H1 (cell line): ENCODE measurements around the gene RRP12. TPM values are rescaled to one million over a fixed set of nuclear protein-coding genes. Genes with fewer than 3 reads are reported as not detected.

Experiments used
- CTCF ChIA-PET: fragments of 300-600 bp; sonication (Branson Sonifier 250); formaldehyde crosslinking; loops from one replicate; lab custom pipeline; 2021; ENCODE audit not compliant: partially characterized antibody; lab: Charles Lee
- POLR2A ChIA-PET: fragments of 300-600 bp; sonication (Branson Sonifier 250); formaldehyde crosslinking; loops from one replicate; lab custom pipeline; 2021; ENCODE audit warnings: inconsistent platforms; ENCODE audit not compliant: partially characterized antibody; lab: Charles Lee
- DNase-seq, 2 experiments: peaks; one replicate each; pipeline versions ENCODE4 v3.0.0 to v3.0.0-alpha.2; 2010 to 2022; ENCODE audit warnings: low spot score in 2 of 2, low read depth in 1 of 2, mixed read lengths in 1 of 2
- FAIRE-seq: peaks from 2 replicates; lab custom pipeline; 2011; peaks lifted over from hg19 to GRCh38; lab: Jason Lieb, UNC
- H2AFZ ChIP-seq: 2 replicates; pipeline ENCODE4 v1.8.1; 2012; ENCODE audit warnings: low read length, inconsistent platforms
- H2AK5ac ChIP-seq: 2 replicates; pipeline ENCODE4 v1.6.1; 2013; ENCODE audit warnings: low read depth, low read length
- H2BK120ac ChIP-seq: replicated peaks from 2 replicates; pipeline ENCODE3; 2013; ENCODE audit warnings: low read depth, low read length, inconsistent platforms
- H2BK12ac ChIP-seq: 2 replicates; pipeline ENCODE4 v1.6.1; 2013; ENCODE audit warnings: low read depth, low read length
- H2BK15ac ChIP-seq: 2 replicates; pipeline ENCODE4 v1.6.1; 2013; ENCODE audit warnings: low read length
- H2BK20ac ChIP-seq: 2 replicates; pipeline ENCODE4 v1.6.1; 2013; ENCODE audit warnings: low read length
- H2BK5ac ChIP-seq: 2 replicates; pipeline ENCODE4 v1.6.1; 2013; ENCODE audit warnings: low read depth, low read length
- H3K14ac ChIP-seq: 2 replicates; pipeline ENCODE4 v1.6.1; 2013; ENCODE audit warnings: inconsistent platforms; ENCODE audit not compliant: insufficient read length
- H3K18ac ChIP-seq: 2 replicates; pipeline ENCODE4 v1.6.1; 2013; ENCODE audit warnings: low read length; ENCODE audit errors: extremely low read depth
- H3K23ac ChIP-seq: 2 replicates; pipeline ENCODE4 v1.6.1; 2013; ENCODE audit warnings: inconsistent platforms; ENCODE audit not compliant: insufficient read length
- H3K23me2 ChIP-seq: 2 replicates; pipeline ENCODE4 v1.6.1; 2013; ENCODE audit warnings: low read depth, low read length
- H3K27ac ChIP-seq: 2 replicates; pipeline ENCODE4 v1.6.1; 2011; ENCODE audit warnings: low read depth, low read length, inconsistent platforms
- H3K27me3 ChIP-seq, 4 experiments: replicated peaks in 1 of 4; 1 replicate in 1 of 4; 2 replicates in 3 of 4; pipeline versions ENCODE4 v1.6.1 to v1.8.1; 2011 to 2013; ENCODE audit warnings: low read length in 3 of 4, mild to moderate bottlenecking in 3 of 4, inconsistent platforms in 2 of 4, mixed read lengths in 2 of 4, moderate library complexity in 1 of 4; ENCODE audit not compliant: control insufficient read depth in 3 of 4, insufficient read depth in 3 of 4; ENCODE audit errors: extremely low read depth in 1 of 4
- H3K36me3 ChIP-seq, 4 experiments: 2 replicates each; pipeline versions ENCODE4 v1.6.1 to v1.8.1; 2011 to 2013; ENCODE audit warnings: mild to moderate bottlenecking in 4 of 4, low read length in 3 of 4, moderate library complexity in 2 of 4, control low read depth in 1 of 4, inconsistent platforms in 1 of 4; ENCODE audit not compliant: insufficient read depth in 4 of 4, control insufficient read depth in 2 of 4
- H3K4ac ChIP-seq: replicated peaks from 2 replicates; pipeline ENCODE3; 2013; ENCODE audit warnings: low read length, low read depth, mixed read lengths, inconsistent platforms; ENCODE audit not compliant: insufficient read length
- H3K4me1 ChIP-seq, 4 experiments: replicated peaks in 1 of 4; 1 replicate in 1 of 4; 2 replicates in 3 of 4; pipeline versions ENCODE4 v1.6.1 to v1.8.1; 2011 to 2013; ENCODE audit warnings: low read length in 3 of 4, inconsistent platforms in 2 of 4, mixed read lengths in 1 of 4; ENCODE audit not compliant: insufficient read depth in 4 of 4, control insufficient read depth in 3 of 4
- H3K4me2 ChIP-seq, 2 experiments: 2 replicates each; pipeline versions ENCODE4 v1.6.1 to v1.8.1; 2011 to 2013; ENCODE audit warnings: low read depth in 2 of 2, low read length in 2 of 2, control low read depth in 1 of 2, inconsistent platforms in 1 of 2, mild to moderate bottlenecking in 1 of 2; ENCODE audit not compliant: insufficient read depth in 1 of 2
- H3K4me3 ChIP-seq, 4 experiments: fragments of 200-600, 300-600 bp in 1 of 4; sonication (generic), shearing (Covaris generic), sonication (Bioruptor Twin) in 1 of 4; 2 replicates each; pipeline versions ENCODE4 v1.5.1 to v1.8.1; 2011 to 2016; ENCODE audit warnings: low read length in 4 of 4, low read depth in 3 of 4, control low read depth in 2 of 4, inconsistent platforms in 2 of 4, mild to moderate bottlenecking in 2 of 4, mixed read lengths in 1 of 4, moderate library complexity in 1 of 4; ENCODE audit not compliant: insufficient read depth in 2 of 4; ENCODE audit errors: extremely low read depth in 1 of 4
- H3K56ac ChIP-seq: replicated peaks from 2 replicates; pipeline ENCODE3; 2013; ENCODE audit warnings: low read depth, mild to moderate bottlenecking, mixed read lengths, low read length, inconsistent platforms; ENCODE audit not compliant: insufficient read length
- H3K79me1 ChIP-seq: 2 replicates; pipeline ENCODE4 v1.6.1; 2013; ENCODE audit warnings: low read depth, low read length, control low read depth
- H3K79me2 ChIP-seq, 2 experiments: 2 replicates each; pipeline versions ENCODE4 v1.6.1 to v1.8.1; 2012 to 2013; ENCODE audit warnings: low read length in 2 of 2, mild to moderate bottlenecking in 2 of 2, inconsistent platforms in 1 of 2; ENCODE audit not compliant: insufficient read depth in 2 of 2, control insufficient read depth in 1 of 2
- H3K9ac ChIP-seq, 4 experiments: replicated peaks in 1 of 4; 1 replicate in 1 of 4; 2 replicates in 3 of 4; pipeline versions ENCODE4 v1.6.1 to v1.8.1; 2011 to 2013; ENCODE audit warnings: low read depth in 3 of 4, low read length in 3 of 4, control low read depth in 2 of 4, mild to moderate bottlenecking in 2 of 4, moderate library complexity in 2 of 4, inconsistent platforms in 1 of 4; ENCODE audit errors: extremely low read depth in 1 of 4
- H3K9me3 ChIP-seq, 2 experiments: 2 replicates each; pipeline versions ENCODE4 v1.6.1 to v1.8.1; 2012 to 2013; ENCODE audit warnings: mild to moderate bottlenecking in 2 of 2, moderate library complexity in 2 of 2, control low read depth in 1 of 2, inconsistent platforms in 1 of 2, low read depth in 1 of 2, low read length in 1 of 2, mixed read lengths in 1 of 2; ENCODE audit not compliant: insufficient read depth in 2 of 2
- H4K20me1 ChIP-seq, 2 experiments: replicated peaks in 1 of 2; 2 replicates each; pipeline versions ENCODE3 to v1.8.1; 2011 to 2013; ENCODE audit warnings: inconsistent platforms in 2 of 2, low read length in 2 of 2, mild to moderate bottlenecking in 1 of 2; ENCODE audit not compliant: insufficient read depth in 2 of 2, control insufficient read depth in 1 of 2
- H4K5ac ChIP-seq: 2 replicates; pipeline ENCODE4 v1.6.1; 2013; ENCODE audit warnings: low read length, low read depth, mixed read lengths, inconsistent platforms; ENCODE audit not compliant: insufficient read length
- H4K8ac ChIP-seq: 2 replicates; pipeline ENCODE4 v1.8.0; 2013; ENCODE audit warnings: mild to moderate bottlenecking, moderate library complexity, low read length, inconsistent platforms; ENCODE audit not compliant: insufficient read depth; ENCODE audit errors: extremely low read depth
- H4K91ac ChIP-seq: replicated peaks from 2 replicates; pipeline ENCODE3; 2013; ENCODE audit warnings: low read length, mixed read lengths, inconsistent platforms; ENCODE audit not compliant: insufficient read length
- CTBP2 ChIP-seq: IDR thresholded peaks from 2 replicates; pipeline ENCODE4 v1.7.0; 2011; ENCODE audit warnings: borderline replicate concordance, mild to moderate bottlenecking, moderate library complexity, mixed read lengths, low read length; ENCODE audit not compliant: insufficient read depth, insufficient read length
- GTF2F1 ChIP-seq: IDR thresholded peaks from 2 replicates; pipeline ENCODE4 v1.6.1; 2012; ENCODE audit warnings: low read depth, low read length, improper control_type of control experiment, borderline replicate concordance
- KDM4A ChIP-seq: IDR thresholded peaks from one replicate; pipeline ENCODE4 v1.7.1; 2012; ENCODE audit warnings: low read depth, mild to moderate bottlenecking, moderate library complexity, low read length, inconsistent platforms; ENCODE audit not compliant: severe bottlenecking
- MAFK ChIP-seq: IDR thresholded peaks from 2 replicates; pipeline ENCODE4 v1.6.1; 2012; ENCODE audit warnings: low read depth, mild to moderate bottlenecking, improper control_type of control experiment, low read length
- RNF2 ChIP-seq: fragments of 200-900, 300-1000 bp; sonication (generic); IDR thresholded peaks from 2 replicates; pipeline ENCODE4 v1.7.1; 2016; ENCODE audit warnings: borderline replicate concordance, low read depth, mild to moderate bottlenecking, antibody characterized with exemption, low read length; ENCODE audit not compliant: poor library complexity, severe bottlenecking; ENCODE audit errors: missing control alignments
- RXRA ChIP-seq: IDR thresholded peaks from 2 replicates; pipeline ENCODE4 v1.6.1; 2011; ENCODE audit warnings: low read depth, mild to moderate bottlenecking, low read length, moderate library complexity; ENCODE audit not compliant: insufficient read depth
- SIX5 ChIP-seq: IDR thresholded peaks from 2 replicates; pipeline ENCODE4 v1.6.1; 2011; ENCODE audit warnings: mild to moderate bottlenecking, low read depth, low read length
- WGBS, 2 experiments: shearing (Covaris generic) in 1 of 2; methylation state at CpG; one replicate each; pipeline versions ENCODE4 v1.1.6 to v1.1.7; 2013 to 2015; ENCODE audit warnings: low lambda C conversion rate in 2 of 2, mixed read lengths in 2 of 2, inconsistent platforms in 1 of 2, low coverage in 1 of 2, missing lambda C conversion rate in 1 of 2; ENCODE audit not compliant: insufficient replicate concordance in 2 of 2, insufficient coverage in 1 of 2, insufficient read length in 1 of 2; ENCODE audit errors: extremely low coverage in 1 of 2, missing lambda C conversion rate in 1 of 2; 5-methylcytosine and 5-hydroxymethylcytosine counted together
- polyA plus RNA-seq, 7 experiments: library from polyadenylated mRNA; depleted of rRNA in 3 of 7; stranded (reverse) in 5 of 7; unstranded in 2 of 7; fragments of >200 nt in 5 of 7; fragments of 200-250 nt in 2 of 7; gene quantifications; 1 replicate in 5 of 7; 2 replicates in 1 of 7; 4 replicates in 1 of 7; pipeline versions ENCODE4 v1.2.1 to v1.2.3, GENCODE V29; 2011 to 2013; ENCODE audit warnings: missing spikeins in 2 of 7, mixed read lengths in 2 of 7
- total RNA-seq: library from RNA; stranded (reverse); fragmentation: NEBNext Ultra II Directional; extraction: Animal tissue kit (Norgen Biotek cat#: 25700); gene quantifications from 2 replicates; pipeline ENCODE4 v1.2.1, GENCODE V29; 2021

Gene RRP12
- total and polyA plus RNA-seq, 2 of the 8 experiments (the other 6 are each of a cell fraction or from before 2014, with no cell fraction given): 21.0 to 65.8 TPM

- Histone ChIP-seq H3K4ac (no peak overlapping the region), H3K79me1 (no peaks in the 10 kb centered on the region), H3K23me2 (no peaks in the 10 kb centered on the region), H4K20me1 (no peaks in the 10 kb centered on the region), H3K27ac (no peak overlapping the region), H4K5ac (no peak overlapping the region), H2AK5ac (peak overlapping the region; percentile 34; the same call in 1 of the 2 replicates), H4K8ac (no peak overlapping the region), H2BK5ac (no peak overlapping the region), H2BK12ac (no peak overlapping the region), H2BK120ac (no peak overlapping the region), H4K91ac (no peak overlapping the region), H2BK20ac (no peak overlapping the region), H3K4me2 (no peak overlapping the region), H3K4me3 (no peak overlapping the region), H3K36me3 (no peaks in the 10 kb centered on the region), H3K56ac (no peak overlapping the region), H3K4me1 (no peaks in the 10 kb centered on the region), H2AFZ (no peak overlapping the region), H3K9ac (no peak overlapping the region), H3K79me2 (no peaks in the 10 kb centered on the region), H3K27me3 (no peaks in the 10 kb centered on the region; a peak in 1 of 7 replicates), H3K23ac (no peak overlapping the region), H2BK15ac (no peak overlapping the region), H3K9me3 (no peaks in the 10 kb centered on the region), H3K18ac (no peak overlapping the region), H3K14ac (no peak overlapping the region)
- TF ChIP-seq KDM4A (no peak), RNF2 (no peak), MAFK (no peak), SIX5 (no peak), CTBP2 (no peak), RXRA (no peak), GTF2F1 (no peak)
- DNase-seq: no peak
- WGBS, 2 experiments: 92% methylated on average over 4 of the region's 4 CpGs; no CpG with 5 or more reads in 1 of the 2 experiments
- CTCF ChIA-PET: interaction anchor here (0.6 to 1.5 kb wide), 2 partner anchors 10 to 22 kb away, joined by 3 read pairs; no protein-coding TSS in a partner anchor
- no peak for FAIRE-seq
- POLR2A ChIA-PET: interaction anchor here (0.7 to 1.6 kb wide), 2 partner anchors 9 to 22 kb away, joined by 3 to 6 read pairs; no protein-coding TSS in a partner anchor
Observed at GRCh38 chr10:97311111-97311626, 90.0 kb downstream of the RRP12 start.
